GM21723 (cell line): Measurements from ENCODE around the gene TAF4.

Experiments
- ATAC-seq: cut with Tn5 transposase; IDR thresholded peaks from one replicate; pipeline ENCODE4 v1.9.1; 2021; ENCODE audit warnings: mild to moderate bottlenecking, moderate library complexity; ENCODE audit not compliant: unreplicated experiment

The TAF4 gene

GRCh38 chr20:61936701-61937131 lies 129.0 kb downstream of the TAF4 start:
- no peak for ATAC-seq

DNA sequence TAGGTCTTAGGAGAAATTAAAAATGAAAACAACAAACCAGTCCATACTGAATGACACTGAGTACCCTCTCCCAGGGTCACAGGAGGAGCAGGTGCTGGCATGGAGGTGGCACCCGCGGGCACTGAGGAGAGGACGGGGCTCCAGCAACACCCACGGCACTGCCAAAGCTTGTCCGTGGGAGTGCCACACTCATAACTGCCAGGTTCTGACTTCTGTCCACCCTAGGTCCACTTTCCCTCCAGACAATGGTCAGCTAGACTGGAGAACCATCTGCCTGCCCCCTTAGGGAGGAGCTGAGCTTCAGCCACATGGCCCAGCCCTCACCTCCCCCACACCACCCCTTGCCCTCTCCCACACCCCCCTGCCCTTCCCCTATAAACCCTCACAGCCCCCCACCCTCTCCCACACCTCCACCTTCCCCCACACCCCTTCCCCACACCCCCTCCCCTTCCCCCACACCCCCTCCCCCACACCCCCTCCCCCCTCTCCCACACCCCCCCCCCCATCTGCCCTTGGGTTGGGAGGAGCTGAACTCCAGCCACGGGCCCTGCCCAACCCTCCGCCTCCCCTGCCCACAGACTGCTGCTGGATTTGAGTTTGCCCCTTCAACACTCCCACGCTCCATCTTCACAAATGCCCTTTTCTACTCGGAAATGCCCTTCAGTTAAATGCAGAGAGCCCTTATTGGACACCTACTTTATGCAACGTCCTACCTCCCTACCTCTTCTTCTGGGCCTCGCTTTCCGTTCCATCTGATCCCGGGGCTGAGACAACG lies 129.6 kb downstream of the TAF4 start:
- no peak for ATAC-seq

GRCh38 chr20:61934716-61935530 lies 130.8 kb downstream of the TAF4 start:
- no peak for ATAC-seq

DNA sequence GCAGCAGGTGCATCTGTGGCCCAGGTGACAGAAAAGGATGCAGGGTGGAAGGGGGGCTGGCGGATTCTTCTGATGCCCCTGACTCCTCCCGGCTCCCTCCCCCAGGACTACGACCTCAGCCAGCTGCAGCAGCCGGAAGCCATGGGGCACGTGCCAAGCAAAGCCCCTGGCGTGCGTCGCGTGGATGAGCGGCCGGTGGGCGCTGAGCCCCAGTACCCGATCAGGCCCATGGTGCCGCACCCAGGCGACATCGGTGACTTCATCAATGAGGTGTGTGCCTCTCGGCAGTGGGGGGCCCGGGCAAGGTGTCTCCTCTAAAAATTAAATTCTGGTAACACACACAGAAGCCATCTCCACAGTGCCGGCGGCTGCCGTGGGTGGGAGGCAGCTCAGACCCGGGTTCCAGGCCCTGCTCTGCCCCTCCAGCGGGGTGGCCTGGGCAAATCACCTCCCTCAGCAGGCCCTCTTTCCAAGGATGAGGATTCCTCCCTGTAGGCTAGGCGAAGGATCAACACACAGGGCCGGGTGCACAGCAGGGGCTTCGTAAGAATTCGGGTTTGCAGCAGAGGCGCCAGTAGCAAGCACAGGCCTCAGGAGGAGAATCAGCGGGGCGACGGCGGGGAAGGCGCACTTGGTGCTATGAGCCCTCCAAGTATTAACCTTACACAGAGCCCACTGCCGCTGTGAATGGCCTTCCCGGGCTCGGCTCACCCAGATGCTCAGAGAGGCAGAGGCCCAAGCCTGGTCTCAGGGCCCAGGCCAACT lies 131.5 kb downstream of the TAF4 start:
- no peak for ATAC-seq

DNA sequence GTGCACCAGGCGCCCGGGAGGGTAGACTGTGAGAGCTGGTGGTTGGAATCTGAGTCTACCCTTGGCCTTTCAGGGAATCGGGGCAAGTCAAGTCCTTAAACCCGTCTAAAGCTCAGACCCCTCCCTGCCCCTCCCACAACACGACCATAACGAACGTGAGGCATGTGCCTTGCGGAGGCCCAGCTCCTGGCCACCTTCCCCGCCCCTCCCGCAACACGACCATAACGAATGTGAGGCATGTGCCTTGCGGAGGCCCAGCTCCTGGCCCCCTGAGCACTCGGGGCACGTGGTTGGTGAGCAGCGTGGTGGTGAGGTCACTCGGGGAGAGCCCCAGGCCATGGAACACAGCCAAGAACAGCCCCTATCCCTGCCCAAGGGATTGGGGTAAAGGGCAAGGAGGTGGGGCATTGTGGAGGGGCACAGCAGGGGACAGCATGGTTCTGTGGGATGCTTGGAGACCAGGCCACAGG lies 132.2 kb downstream of the TAF4 start:
- ATAC-seq: no peak

DNA sequence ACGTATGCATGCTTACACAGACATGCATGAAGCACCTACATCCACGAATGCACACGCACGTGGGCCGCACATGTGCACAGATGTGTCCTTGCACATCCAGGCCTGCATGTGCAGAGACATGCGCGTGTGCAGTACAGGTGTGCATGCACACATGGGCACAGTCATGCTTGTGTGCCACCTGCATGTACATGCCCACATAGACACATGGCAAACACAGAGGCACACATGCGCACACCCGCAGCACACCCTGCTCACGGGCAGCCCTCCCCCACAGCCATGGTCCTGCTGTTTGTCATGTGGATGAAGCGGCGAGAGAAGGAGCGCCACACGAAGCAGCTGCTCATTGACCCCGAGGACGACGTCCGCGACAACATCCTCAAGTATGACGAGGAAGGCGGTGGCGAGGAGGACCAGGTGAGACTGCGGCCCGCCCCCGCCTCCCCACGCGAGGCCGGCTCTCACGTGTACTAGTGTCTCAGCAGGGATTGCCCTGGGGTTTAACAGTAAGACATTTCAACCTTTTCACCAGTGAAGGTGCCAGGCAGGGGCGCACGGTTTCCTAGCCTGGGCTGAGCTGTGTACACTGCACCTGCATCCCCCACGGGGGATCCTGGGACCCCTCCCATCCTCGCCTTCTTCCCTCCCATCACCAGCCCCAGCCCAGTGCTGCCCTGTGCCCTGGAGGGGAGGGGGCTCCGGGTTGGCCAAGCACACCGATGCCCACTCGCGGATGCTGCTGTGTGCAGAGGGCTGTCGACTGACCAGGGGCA lies 132.8 kb downstream of the TAF4 start:
- ATAC-seq: no peak

GRCh38 chr20:61932199-61932592 lies 133.5 kb downstream of the TAF4 start:
- no peak for ATAC-seq

DNA sequence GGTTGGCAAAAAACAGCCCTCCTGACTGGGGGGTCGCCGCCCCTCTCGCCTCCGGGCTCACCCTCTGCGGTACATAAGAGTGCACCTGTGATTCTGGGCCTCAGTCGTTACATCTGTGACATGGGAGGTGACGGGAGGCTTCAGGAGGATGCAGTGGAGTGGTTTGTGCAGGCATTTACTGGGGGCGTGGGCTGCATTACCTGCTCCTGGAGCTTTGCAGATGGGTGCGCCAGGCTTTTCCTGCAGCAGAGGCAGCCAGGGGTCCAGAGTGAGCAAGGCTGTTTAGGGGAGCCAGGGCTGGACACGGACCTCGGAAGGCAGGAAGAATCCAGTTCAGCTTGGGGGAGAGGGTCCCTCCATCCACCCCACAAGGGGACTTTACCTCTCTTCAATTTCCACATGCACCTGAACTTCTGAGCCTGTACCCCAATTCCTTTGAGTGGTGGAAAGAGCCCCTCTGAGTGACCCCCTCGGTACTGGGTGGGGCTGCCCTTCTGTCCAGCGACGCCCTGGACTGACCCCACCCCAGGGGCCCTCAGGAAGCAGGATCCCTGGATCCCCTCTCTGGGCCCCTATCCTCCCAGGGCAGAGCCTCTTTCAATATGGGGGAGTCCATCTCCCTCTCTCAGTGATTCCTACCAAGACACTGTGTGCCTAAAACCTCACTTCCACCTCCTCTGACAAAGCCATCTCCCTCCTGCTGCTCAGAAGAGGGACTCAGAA lies 134.0 kb downstream of the TAF4 start:
- ATAC-seq: no peak

- no peak for ATAC-seq
Observed at GRCh38 chr20:61930776-61931475, 134.8 kb downstream of the TAF4 start.

GRCh38 chr20:61929971-61930666 lies 135.6 kb downstream of the TAF4 start:
- ATAC-seq: no peak

- ATAC-seq: no peak
Observed at GRCh38 chr20:61929561-61929960, 136.1 kb downstream of the TAF4 start.

- ATAC-seq: no peak
Observed at GRCh38 chr20:61927826-61928541, 137.7 kb downstream of the TAF4 start.

DNA sequence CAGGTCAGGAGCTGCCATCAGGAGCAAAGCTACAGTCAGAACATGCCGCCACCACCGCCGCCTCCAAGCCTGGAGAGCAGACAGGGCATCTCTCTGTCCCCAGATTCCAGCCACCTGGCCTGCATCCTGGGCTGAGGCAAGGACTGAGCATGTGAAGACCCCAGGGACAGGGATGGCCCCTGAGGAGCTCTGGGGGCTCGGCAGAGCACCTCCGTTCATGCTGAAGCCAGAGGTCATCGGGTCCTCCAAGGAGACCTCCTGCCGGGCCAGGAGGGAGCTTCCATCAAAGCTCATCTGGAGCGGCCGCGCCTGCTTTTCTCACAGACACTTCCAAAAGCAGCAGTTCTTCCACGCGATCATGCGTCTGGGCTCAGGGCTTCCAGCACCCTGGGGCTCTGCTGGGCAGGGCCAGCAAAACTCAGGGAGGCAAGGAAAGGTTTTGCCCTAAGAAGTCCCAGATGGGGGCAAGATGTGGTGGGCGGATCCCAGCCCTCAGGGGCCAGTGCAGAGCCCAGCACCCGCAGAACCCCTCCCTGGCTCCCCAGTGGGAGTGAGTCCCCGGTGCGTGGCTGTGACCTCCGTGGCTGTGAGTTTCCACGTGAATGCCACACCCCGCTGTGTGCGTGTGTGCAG lies 138.4 kb downstream of the TAF4 start:
- ATAC-seq: no peak

DNA sequence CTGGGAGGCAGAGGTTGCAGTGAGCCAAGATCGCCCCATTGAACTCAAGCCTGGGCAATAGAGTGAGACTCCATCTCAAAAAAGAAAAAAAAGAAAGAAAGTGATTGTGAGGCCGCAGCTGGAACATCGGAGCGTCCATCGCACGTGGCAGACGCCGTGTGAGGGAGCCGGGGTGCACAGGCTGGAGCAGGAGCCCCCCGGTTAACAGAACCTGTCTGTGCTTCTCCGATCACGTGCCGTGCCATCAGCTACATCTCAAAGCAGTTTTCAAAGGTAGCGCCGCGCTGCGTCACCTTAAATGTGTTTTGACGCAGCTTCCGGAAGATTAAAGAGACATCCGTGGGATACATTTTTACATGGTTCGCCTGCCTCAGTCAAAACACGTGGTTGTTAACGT lies 138.9 kb downstream of the TAF4 start:
- no peak for ATAC-seq

DNA sequence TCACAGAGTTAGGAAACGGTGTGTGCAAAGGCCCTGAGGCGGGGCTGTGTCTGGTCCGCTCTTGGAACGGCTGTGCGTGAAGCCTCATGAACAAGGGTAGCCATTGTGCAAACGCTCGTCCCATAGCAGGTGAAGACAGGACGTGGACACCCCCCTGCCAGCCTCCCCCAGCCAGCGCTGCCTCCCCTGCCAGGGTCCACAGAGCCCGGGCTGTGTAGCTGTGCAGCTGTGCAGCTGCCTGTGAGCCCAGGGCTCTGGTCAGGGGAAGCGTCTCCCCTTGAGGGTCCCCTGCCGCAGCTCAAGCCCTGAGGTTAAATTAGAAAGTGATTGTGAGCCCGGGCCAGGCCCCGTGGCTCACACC lies 139.4 kb downstream of the TAF4 start:
- no peak for ATAC-seq

DNA sequence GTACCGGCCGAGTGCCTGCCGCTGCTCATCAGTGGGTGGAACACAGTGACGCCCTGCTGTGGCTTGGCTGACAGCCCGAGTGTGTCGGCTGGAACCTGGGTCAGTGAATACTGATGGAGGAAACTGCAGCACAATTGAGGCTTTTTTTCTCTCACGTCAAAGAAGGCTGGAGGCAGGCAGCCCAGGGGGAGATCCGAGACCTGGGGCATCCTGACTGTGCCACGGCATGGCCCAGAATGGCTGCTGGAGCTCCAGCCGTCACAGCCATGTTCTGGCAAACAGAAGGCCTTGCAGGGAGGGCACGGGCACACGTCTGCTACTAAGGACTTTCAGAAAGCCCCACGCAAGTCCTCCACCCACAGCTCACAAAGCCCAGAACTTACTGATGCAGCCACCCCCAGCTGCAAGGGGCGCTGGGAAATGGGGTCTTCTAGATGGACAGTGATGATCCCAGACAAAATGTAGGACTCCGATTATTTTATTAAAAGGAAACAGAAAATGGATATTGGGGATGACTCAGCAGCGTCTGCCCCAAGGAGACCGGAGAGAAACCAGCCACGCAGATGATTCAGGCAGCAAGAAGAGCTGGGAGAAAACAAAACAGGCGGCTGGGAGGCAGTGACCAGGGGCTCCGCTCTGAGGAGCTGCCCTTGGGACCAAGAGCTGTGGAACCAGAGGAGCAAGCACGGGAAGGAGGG lies 140.0 kb downstream of the TAF4 start:
- ATAC-seq: no peak
